ENCODE results near the gene ITSN1. TPM values are rescaled to one million over a fixed set of nuclear protein-coding genes. Genes with fewer than 3 reads are reported as not detected.

The ITSN1 gene
- total and polyA plus RNA-seq, 2 of the 13 experiments (the other 11 are each of a cell fraction or from before 2014, with no cell fraction given), result 26.1 to 33.8 TPM

DNA sequence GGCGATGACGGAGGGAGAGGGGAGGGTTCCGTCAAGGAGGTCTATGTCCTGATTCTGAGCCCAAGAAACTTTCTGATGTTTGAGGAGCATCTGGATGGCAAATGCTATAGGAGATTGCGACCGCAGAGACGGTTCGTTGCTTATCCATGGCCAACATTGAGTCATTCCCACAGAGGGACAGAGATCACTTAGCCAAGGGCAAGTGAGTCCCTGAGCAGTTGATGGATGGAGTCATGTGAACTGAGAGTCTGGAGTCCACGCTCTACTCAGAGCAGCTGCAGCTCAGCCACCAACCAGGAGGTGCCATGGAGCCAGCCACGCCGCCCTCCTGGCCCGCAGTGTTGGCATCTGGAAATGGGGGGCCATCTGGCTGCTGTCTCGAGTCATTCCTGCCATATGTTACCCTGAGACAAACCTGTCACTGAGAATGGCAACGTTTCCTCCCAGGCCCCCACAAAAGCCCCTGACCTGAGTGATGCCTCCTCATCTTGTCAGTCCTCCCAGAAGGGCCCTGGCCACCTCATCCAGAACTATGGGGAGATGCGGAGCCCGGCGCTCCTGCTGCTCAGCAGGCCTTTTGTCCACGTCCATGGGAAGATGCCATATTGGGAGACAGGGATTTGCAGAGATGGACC lies 214.7 kb downstream of the ITSN1 start (continued):
- TF ChIP-seq, protein P1, sequence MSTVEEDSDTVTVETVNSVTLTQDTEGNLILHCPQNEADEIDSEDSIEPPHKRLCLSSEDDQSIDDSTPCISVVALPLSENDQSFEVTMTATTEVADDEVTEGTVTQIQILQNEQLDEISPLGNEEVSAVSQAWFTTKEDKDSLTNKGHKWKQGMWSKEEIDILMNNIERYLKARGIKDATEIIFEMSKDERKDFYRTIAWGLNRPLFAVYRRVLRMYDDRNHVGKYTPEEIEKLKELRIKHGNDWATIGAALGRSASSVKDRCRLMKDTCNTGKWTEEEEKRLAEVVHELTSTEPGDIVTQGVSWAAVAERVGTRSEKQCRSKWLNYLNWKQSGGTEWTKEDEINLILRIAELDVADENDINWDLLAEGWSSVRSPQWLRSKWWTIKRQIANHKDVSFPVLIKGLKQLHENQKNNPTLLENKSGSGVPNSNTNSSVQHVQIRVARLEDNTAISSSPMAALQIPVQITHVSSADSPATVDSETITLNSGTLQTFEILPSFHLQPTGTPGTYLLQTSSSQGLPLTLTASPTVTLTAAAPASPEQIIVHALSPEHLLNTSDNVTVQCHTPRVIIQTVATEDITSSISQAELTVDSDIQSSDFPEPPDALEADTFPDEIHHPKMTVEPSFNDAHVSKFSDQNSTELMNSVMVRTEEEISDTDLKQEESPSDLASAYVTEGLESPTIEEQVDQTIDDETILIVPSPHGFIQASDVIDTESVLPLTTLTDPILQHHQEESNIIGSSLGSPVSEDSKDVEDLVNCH (CRISPR knock-in tag; IDR thresholded peaks at IDR 0.05), result no peak
- TF ChIP-seq STAT5B (CRISPR knock-in tag; IDR thresholded peaks at IDR 0.05) (no peak), NR2F6 (IDR thresholded peaks at IDR 0.05) (no peak), NR2F6 (CRISPR knock-in tag; IDR thresholded peaks at IDR 0.05) (no peak), PATZ1 (CRISPR knock-in tag; IDR thresholded peaks at IDR 0.05) (no peak), ZNF644 (CRISPR knock-in tag; IDR thresholded peaks at IDR 0.05; ENCODE audit: low read depth) (0 out of 2 replicates have a peak, but pooled peaks have one; percentile 25), TAF1 (CRISPR knock-in tag; IDR thresholded peaks at IDR 0.05) (no peak), FOSL2 (CRISPR knock-in tag; IDR thresholded peaks at IDR 0.05) (peak; percentile 66), NFE2L1 (CRISPR knock-in tag; IDR thresholded peaks at IDR 0.05; ENCODE audit: borderline replicate concordance) (no peak), ZNF30 (CRISPR knock-in tag; IDR thresholded peaks at IDR 0.05) (no peak), SP1 (IDR thresholded peaks at IDR 0.05) (no peak), SP1 (CRISPR knock-in tag; IDR thresholded peaks at IDR 0.05) (no peak), SIN3B (IDR thresholded peaks at IDR 0.05; ENCODE audit: low read length) (no peak), SMAD9 (CRISPR knock-in tag; IDR thresholded peaks at IDR 0.05) (no peak), ZFY (CRISPR knock-in tag; IDR thresholded peaks at IDR 0.05) (no peak), BHLHE40 (IDR thresholded peaks at IDR 0.05; ENCODE audit: low read length) (no peak), CEBPB (IDR thresholded peaks at IDR 0.05; ENCODE audit: borderline replicate concordance, low read depth, low read length) (peak; percentile 39; the same call in 1 of the 2 replicates), ZGPAT (CRISPR knock-in tag; IDR thresholded peaks at IDR 0.05) (no peak), TARDBP (CRISPR knock-in tag; IDR thresholded peaks at IDR 0.05) (no peak), ZNF687 (CRISPR knock-in tag; IDR thresholded peaks at IDR 0.05) (0 out of 2 replicates have a peak, but pooled peaks have one; percentile 21)
- TF ChIP-seq, protein P2, sequence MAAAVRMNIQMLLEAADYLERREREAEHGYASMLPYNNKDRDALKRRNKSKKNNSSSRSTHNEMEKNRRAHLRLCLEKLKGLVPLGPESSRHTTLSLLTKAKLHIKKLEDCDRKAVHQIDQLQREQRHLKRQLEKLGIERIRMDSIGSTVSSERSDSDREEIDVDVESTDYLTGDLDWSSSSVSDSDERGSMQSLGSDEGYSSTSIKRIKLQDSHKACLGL (CRISPR knock-in tag; IDR thresholded peaks at IDR 0.05), result no peak
